Measurements from ENCODE around the gene ACRV1. TPM values are rescaled to one million over a fixed set of nuclear protein-coding genes. Genes with fewer than 3 reads are reported as not detected.

ACRV1 gene
- total and polyA plus RNA-seq, 2 experiments from 2014 or later: 0.65 TPM; not detected in 1

GRCh38 chr11:125671561-125671960, 9.1 kb downstream of the ACRV1 start:
- H3K27ac ChIP-seq (ENCODE audit: low read depth): no peak overlapping the region
- ATAC-seq (no peak), DNase-seq (ENCODE audit: low spot score) (no peak)
- no peaks in the 10 kb centered on the region for H3F3A ChIP-seq (replicated peaks; ENCODE audit: low read depth)
- Mint-ChIP-seq H3K27me3 (ENCODE audit: insufficient read depth, low read depth, poor library complexity) (no peaks in the 10 kb centered on the region), H3K36me3 (ENCODE audit: low read depth) (peaks cover 27% of the 10 kb centered on the region), H3K9me3 (no peaks in the 10 kb centered on the region; the same call in 2 of the 3 replicates), H3K4me3 (no peak overlapping the region), H3K4me1 (no peaks in the 10 kb centered on the region), H3K27ac (no peak overlapping the region)
- no peak overlapping the region for H3K4me2 ChIP-seq
- TF ChIP-seq STAT1 (IDR thresholded peaks at IDR 0.05; ENCODE audit: unreplicated experiment) (no peak), ZNF114 (CRISPR knock-in tag; IDR thresholded peaks at IDR 0.05) (no peak), EZH2 (IDR thresholded peaks at IDR 0.05; ENCODE audit: low read depth, unreplicated experiment) (no peak), CREB1 (CRISPR knock-in tag; IDR thresholded peaks at IDR 0.05; ENCODE audit: low read depth) (no peak), POLR2AphosphoS5 (IDR thresholded peaks at IDR 0.05; ENCODE audit: low read depth) (no peak), EZH2phosphoT487 (IDR thresholded peaks at IDR 0.05; ENCODE audit: unreplicated experiment) (no peak), JUNB (IDR thresholded peaks at IDR 0.05; ENCODE audit: unreplicated experiment) (no peak), CTCF (conservative IDR thresholded peaks at IDR 0.05; ENCODE audit: low read depth in 2 of 2) (no peak), REST (IDR thresholded peaks at IDR 0.05; ENCODE audit: unreplicated experiment) (no peak), NANOG (IDR thresholded peaks at IDR 0.05; ENCODE audit: borderline replicate concordance) (no peak), ETS1 (IDR thresholded peaks at IDR 0.05) (no peak), ZNF462 (CRISPR knock-in tag; IDR thresholded peaks at IDR 0.05) (no peak), ZNF331 (CRISPR knock-in tag; IDR thresholded peaks at IDR 0.05; ENCODE audit: low read depth) (no peak)
- no peaks in the 10 kb centered on the region for H3K4me1 ChIP-seq (ENCODE audit: insufficient read depth)
- peaks cover 14% of the 10 kb centered on the region; the same call in 1 of the 2 replicates for H3K36me3 ChIP-seq (ENCODE audit: insufficient read depth)
- no peak overlapping the region for H3K4me3 ChIP-seq
- H2AFZ ChIP-seq: no peak overlapping the region
- H3K9me2 ChIP-seq (ENCODE audit: insufficient read depth): no peaks in the 10 kb centered on the region
- H4K20me1 ChIP-seq (replicated peaks; ENCODE audit: insufficient read depth): peaks cover 4% of the 10 kb centered on the region
- H3K27me3 ChIP-seq (ENCODE audit: insufficient read depth): no peaks in the 10 kb centered on the region
- H3K79me2 ChIP-seq (replicated peaks; ENCODE audit: insufficient read depth): peaks cover 15% of the 10 kb centered on the region
